GM23338 (cell line): ENCODE results near the gene LOXL1. TPM values are rescaled to one million over a fixed set of nuclear protein-coding genes. Genes with fewer than 3 reads are reported as not detected.

Experiments
- ATAC-seq: fragments of 200-7000 bp; cut with Tn5 transposase; 3 replicates; pipeline ENCODE4 v1.9.1; 2020
- DNase-seq: peaks from one replicate; pipeline ENCODE4 v3.0.0-alpha.2; 2015; ENCODE audit warnings: low spot score
- H2AFZ ChIP-seq: fragments of 200-600 bp; sonication (generic); 2 replicates; pipeline ENCODE4 v1.8.0; 2016; ENCODE audit warnings: antibody characterized with exemption, mild to moderate bottlenecking, moderate library complexity
- H3F3A ChIP-seq: fragments of 200-600 bp; sonication (generic); replicated peaks from 2 replicates; pipeline ENCODE4 v1.8.0; 2017; ENCODE audit warnings: antibody characterized with exemption, mixed run types, low read depth
- H3K27ac ChIP-seq: fragments of 200-600 bp; sonication (generic); 2 replicates; pipeline ENCODE4 v1.6.1; 2016; ENCODE audit warnings: low read depth
- H3K27me3 ChIP-seq: fragments of 200-600 bp; sonication (generic); 2 replicates; pipeline ENCODE4 v1.8.0; 2016; ENCODE audit warnings: mild to moderate bottlenecking, mixed run types, moderate library complexity; ENCODE audit not compliant: insufficient read depth
- H3K36me3 ChIP-seq: fragments of 200-600 bp; sonication (generic); 2 replicates; pipeline ENCODE4 v1.8.0; 2016; ENCODE audit warnings: mild to moderate bottlenecking; ENCODE audit not compliant: insufficient read depth
- H3K4me1 ChIP-seq: fragments of 200-600 bp; sonication (generic); 2 replicates; pipeline ENCODE4 v1.8.0; 2016; ENCODE audit warnings: mild to moderate bottlenecking, moderate library complexity; ENCODE audit not compliant: insufficient read depth
- H3K4me2 ChIP-seq: fragments of 200-600 bp; sonication (generic); 2 replicates; pipeline ENCODE4 v1.7.1; 2017; ENCODE audit warnings: mixed run types
- H3K4me3 ChIP-seq: fragments of 200-600 bp; sonication (generic); 2 replicates; pipeline ENCODE4 v1.6.1; 2016; ENCODE audit warnings: mixed run types
- H3K79me2 ChIP-seq: fragments of 200-600 bp; sonication (generic); replicated peaks from 2 replicates; pipeline ENCODE4 v1.8.0; 2017; ENCODE audit warnings: mild to moderate bottlenecking; ENCODE audit not compliant: insufficient read depth
- H3K9me2 ChIP-seq: fragments of 200-600 bp; sonication (generic); 2 replicates; pipeline ENCODE4 v1.8.0; 2017; ENCODE audit not compliant: insufficient read depth
- H4K20me1 ChIP-seq: fragments of 200-600 bp; sonication (generic); replicated peaks from 2 replicates; pipeline ENCODE4 v1.8.0; 2017; ENCODE audit warnings: mild to moderate bottlenecking; ENCODE audit not compliant: insufficient read depth
- H3K27ac Mint-ChIP-seq: 2 replicates; pipeline ENCODE4 v1.8.0; 2020; ENCODE audit warnings: inconsistent platforms, mild to moderate bottlenecking, moderate library complexity, mixed read lengths
- H3K27me3 Mint-ChIP-seq: 3 replicates; pipeline ENCODE4 v1.8.0; 2022; ENCODE audit warnings: low read depth, mild to moderate bottlenecking, moderate library complexity, mixed read lengths, inconsistent platforms; ENCODE audit not compliant: insufficient read depth, poor library complexity
- H3K36me3 Mint-ChIP-seq: 3 replicates; pipeline ENCODE4 v1.8.0; 2021; ENCODE audit warnings: low read depth, mild to moderate bottlenecking, inconsistent platforms, moderate library complexity, mixed read lengths
- H3K4me1 Mint-ChIP-seq: 3 replicates; pipeline ENCODE4 v1.8.0; 2020; ENCODE audit warnings: mild to moderate bottlenecking, inconsistent platforms, mixed read lengths
- H3K4me3 Mint-ChIP-seq: 3 replicates; pipeline ENCODE4 v1.8.0; 2021; ENCODE audit warnings: moderate library complexity, mild to moderate bottlenecking, inconsistent platforms, mixed read lengths
- H3K9me3 Mint-ChIP-seq: 3 replicates; pipeline ENCODE4 v1.8.0; 2020; ENCODE audit warnings: moderate library complexity, mild to moderate bottlenecking, inconsistent platforms, mixed read lengths
- CREB1 ChIP-seq: fragments of 250-450 bp; sonication (Bioruptor Pico); IDR thresholded peaks from 2 replicates; pipeline ENCODE4 v1.5.0; 2020; ENCODE audit warnings: low read depth, mild to moderate bottlenecking, moderate library complexity
- JUNB ChIP-seq: IDR thresholded peaks from one replicate; pipeline ENCODE4 v1.6.1; 2016; ENCODE audit warnings: antibody characterized with exemption; ENCODE audit not compliant: unreplicated experiment
- STAT1 ChIP-seq: IDR thresholded peaks from one replicate; pipeline ENCODE4 v1.6.1; 2016; ENCODE audit warnings: antibody characterized with exemption; ENCODE audit not compliant: unreplicated experiment
- ZNF331 ChIP-seq: fragments of 250-450 bp; sonication (Bioruptor Pico); IDR thresholded peaks from 2 replicates; pipeline ENCODE4 v1.5.0; 2020; ENCODE audit warnings: low read depth, mild to moderate bottlenecking, moderate library complexity
- polyA plus RNA-seq: library from polyadenylated mRNA; unstranded; fragments of >200 nt; fragmentation: Nextera tagmentation; extraction: Ambion mirVana; gene quantifications from 2 replicates; pipeline ENCODE4 v1.2.1, GENCODE V29; 2016
- total RNA-seq: library from RNA; depleted of rRNA; stranded (reverse); fragments of >200 nt; shearing (Covaris generic); gene quantifications from 2 replicates; pipeline ENCODE4 v1.2.3, GENCODE V29; 2014
- TF ChIP-seq, protein P1 (sequence below), 2 experiments: fragments of 200-600 bp in 1 of 2; sonication (generic) in 1 of 2; conservative IDR thresholded peaks; 2 replicates each; pipeline versions ENCODE4 v1.5.1 to v1.6.1; 2016 to 2017; ENCODE audit warnings: antibody characterized with exemption in 2 of 2, low read depth in 2 of 2, mild to moderate bottlenecking in 2 of 2, moderate library complexity in 1 of 2
- TF ChIP-seq, protein P2 (sequence below): IDR thresholded peaks from one replicate; pipeline ENCODE4 v1.6.1; 2018; ENCODE audit warnings: antibody characterized with exemption; ENCODE audit not compliant: unreplicated experiment
- TF ChIP-seq, protein P3 (sequence below): IDR thresholded peaks from 2 replicates; pipeline ENCODE4 v1.6.1; 2016; ENCODE audit warnings: antibody characterized with exemption
- TF ChIP-seq, protein P4 (sequence below): fragments of 250-450 bp; sonication (Bioruptor Pico); IDR thresholded peaks from 2 replicates; pipeline ENCODE4 v1.5.0; 2020; ENCODE audit warnings: mild to moderate bottlenecking, moderate library complexity

LOXL1 gene
- total and polyA plus RNA-seq, 2 experiments from 2014 or later = 6.9 to 10.8 TPM

DNA sequence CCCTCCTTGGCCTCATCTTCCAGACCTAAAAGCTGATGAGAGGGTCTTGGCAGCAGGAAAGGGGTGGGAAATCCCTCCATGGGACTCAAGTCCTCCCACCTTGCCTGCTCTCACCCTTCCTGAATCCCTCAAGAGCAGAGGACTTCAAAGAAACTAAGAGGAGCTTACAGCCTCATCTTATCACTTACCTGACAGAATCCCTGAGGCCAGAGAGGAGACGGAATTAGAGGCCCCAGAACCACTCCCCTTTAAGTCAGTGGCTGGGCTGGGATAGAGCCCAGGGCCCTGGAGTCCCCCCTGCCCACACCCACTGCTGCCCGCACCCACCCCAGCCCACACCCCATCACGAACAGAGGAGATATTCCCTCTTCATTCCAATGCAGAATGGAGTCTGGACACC is 15.2 kb downstream of the LOXL1 start:
- no peak for DNase-seq
- H3K4me1 Mint-ChIP-seq = peaks cover 10% of the 10 kb centered on the region

More for the DNA sequence above, 15.2 kb downstream of the LOXL1 start:
- Histone ChIP-seq H3K4me3 (no peak overlapping the region), H4K20me1 (no peaks in the 10 kb centered on the region), H2AFZ (no peak overlapping the region), H3K4me1 (no peaks in the 10 kb centered on the region), H3K27ac (no peak overlapping the region), H3K27me3 (no peaks in the 10 kb centered on the region), H3K79me2 (no peaks in the 10 kb centered on the region), H3K9me2 (no peaks in the 10 kb centered on the region), H3F3A (no peaks in the 10 kb centered on the region), H3K36me3 (no peaks in the 10 kb centered on the region), H3K4me2 (no peak overlapping the region)
- Mint-ChIP-seq H3K36me3 (no peaks in the 10 kb centered on the region; the same call in 2 of the 3 replicates), H3K9me3 (no peaks in the 10 kb centered on the region), H3K27ac (no peak overlapping the region), H3K27me3 (peaks cover 8% of the 10 kb centered on the region), H3K4me3 (no peak overlapping the region)
- TF ChIP-seq, protein P1, sequence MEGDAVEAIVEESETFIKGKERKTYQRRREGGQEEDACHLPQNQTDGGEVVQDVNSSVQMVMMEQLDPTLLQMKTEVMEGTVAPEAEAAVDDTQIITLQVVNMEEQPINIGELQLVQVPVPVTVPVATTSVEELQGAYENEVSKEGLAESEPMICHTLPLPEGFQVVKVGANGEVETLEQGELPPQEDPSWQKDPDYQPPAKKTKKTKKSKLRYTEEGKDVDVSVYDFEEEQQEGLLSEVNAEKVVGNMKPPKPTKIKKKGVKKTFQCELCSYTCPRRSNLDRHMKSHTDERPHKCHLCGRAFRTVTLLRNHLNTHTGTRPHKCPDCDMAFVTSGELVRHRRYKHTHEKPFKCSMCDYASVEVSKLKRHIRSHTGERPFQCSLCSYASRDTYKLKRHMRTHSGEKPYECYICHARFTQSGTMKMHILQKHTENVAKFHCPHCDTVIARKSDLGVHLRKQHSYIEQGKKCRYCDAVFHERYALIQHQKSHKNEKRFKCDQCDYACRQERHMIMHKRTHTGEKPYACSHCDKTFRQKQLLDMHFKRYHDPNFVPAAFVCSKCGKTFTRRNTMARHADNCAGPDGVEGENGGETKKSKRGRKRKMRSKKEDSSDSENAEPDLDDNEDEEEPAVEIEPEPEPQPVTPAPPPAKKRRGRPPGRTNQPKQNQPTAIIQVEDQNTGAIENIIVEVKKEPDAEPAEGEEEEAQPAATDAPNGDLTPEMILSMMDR (conservative IDR thresholded peaks at IDR 0.05; ENCODE audit: low read depth in 2 of 2) = no peak
- TF ChIP-seq ZNF331 = no peak
- no peak for TF ChIP-seq STAT1
- TF ChIP-seq CREB1 (CRISPR knock-in tag) = no peak
- TF ChIP-seq, protein P2, sequence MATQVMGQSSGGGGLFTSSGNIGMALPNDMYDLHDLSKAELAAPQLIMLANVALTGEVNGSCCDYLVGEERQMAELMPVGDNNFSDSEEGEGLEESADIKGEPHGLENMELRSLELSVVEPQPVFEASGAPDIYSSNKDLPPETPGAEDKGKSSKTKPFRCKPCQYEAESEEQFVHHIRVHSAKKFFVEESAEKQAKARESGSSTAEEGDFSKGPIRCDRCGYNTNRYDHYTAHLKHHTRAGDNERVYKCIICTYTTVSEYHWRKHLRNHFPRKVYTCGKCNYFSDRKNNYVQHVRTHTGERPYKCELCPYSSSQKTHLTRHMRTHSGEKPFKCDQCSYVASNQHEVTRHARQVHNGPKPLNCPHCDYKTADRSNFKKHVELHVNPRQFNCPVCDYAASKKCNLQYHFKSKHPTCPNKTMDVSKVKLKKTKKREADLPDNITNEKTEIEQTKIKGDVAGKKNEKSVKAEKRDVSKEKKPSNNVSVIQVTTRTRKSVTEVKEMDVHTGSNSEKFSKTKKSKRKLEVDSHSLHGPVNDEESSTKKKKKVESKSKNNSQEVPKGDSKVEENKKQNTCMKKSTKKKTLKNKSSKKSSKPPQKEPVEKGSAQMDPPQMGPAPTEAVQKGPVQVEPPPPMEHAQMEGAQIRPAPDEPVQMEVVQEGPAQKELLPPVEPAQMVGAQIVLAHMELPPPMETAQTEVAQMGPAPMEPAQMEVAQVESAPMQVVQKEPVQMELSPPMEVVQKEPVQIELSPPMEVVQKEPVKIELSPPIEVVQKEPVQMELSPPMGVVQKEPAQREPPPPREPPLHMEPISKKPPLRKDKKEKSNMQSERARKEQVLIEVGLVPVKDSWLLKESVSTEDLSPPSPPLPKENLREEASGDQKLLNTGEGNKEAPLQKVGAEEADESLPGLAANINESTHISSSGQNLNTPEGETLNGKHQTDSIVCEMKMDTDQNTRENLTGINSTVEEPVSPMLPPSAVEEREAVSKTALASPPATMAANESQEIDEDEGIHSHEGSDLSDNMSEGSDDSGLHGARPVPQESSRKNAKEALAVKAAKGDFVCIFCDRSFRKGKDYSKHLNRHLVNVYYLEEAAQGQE = no peak
- TF ChIP-seq, protein P3, sequence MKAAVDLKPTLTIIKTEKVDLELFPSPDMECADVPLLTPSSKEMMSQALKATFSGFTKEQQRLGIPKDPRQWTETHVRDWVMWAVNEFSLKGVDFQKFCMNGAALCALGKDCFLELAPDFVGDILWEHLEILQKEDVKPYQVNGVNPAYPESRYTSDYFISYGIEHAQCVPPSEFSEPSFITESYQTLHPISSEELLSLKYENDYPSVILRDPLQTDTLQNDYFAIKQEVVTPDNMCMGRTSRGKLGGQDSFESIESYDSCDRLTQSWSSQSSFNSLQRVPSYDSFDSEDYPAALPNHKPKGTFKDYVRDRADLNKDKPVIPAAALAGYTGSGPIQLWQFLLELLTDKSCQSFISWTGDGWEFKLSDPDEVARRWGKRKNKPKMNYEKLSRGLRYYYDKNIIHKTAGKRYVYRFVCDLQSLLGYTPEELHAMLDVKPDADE = no peak
- TF ChIP-seq, protein P4, sequence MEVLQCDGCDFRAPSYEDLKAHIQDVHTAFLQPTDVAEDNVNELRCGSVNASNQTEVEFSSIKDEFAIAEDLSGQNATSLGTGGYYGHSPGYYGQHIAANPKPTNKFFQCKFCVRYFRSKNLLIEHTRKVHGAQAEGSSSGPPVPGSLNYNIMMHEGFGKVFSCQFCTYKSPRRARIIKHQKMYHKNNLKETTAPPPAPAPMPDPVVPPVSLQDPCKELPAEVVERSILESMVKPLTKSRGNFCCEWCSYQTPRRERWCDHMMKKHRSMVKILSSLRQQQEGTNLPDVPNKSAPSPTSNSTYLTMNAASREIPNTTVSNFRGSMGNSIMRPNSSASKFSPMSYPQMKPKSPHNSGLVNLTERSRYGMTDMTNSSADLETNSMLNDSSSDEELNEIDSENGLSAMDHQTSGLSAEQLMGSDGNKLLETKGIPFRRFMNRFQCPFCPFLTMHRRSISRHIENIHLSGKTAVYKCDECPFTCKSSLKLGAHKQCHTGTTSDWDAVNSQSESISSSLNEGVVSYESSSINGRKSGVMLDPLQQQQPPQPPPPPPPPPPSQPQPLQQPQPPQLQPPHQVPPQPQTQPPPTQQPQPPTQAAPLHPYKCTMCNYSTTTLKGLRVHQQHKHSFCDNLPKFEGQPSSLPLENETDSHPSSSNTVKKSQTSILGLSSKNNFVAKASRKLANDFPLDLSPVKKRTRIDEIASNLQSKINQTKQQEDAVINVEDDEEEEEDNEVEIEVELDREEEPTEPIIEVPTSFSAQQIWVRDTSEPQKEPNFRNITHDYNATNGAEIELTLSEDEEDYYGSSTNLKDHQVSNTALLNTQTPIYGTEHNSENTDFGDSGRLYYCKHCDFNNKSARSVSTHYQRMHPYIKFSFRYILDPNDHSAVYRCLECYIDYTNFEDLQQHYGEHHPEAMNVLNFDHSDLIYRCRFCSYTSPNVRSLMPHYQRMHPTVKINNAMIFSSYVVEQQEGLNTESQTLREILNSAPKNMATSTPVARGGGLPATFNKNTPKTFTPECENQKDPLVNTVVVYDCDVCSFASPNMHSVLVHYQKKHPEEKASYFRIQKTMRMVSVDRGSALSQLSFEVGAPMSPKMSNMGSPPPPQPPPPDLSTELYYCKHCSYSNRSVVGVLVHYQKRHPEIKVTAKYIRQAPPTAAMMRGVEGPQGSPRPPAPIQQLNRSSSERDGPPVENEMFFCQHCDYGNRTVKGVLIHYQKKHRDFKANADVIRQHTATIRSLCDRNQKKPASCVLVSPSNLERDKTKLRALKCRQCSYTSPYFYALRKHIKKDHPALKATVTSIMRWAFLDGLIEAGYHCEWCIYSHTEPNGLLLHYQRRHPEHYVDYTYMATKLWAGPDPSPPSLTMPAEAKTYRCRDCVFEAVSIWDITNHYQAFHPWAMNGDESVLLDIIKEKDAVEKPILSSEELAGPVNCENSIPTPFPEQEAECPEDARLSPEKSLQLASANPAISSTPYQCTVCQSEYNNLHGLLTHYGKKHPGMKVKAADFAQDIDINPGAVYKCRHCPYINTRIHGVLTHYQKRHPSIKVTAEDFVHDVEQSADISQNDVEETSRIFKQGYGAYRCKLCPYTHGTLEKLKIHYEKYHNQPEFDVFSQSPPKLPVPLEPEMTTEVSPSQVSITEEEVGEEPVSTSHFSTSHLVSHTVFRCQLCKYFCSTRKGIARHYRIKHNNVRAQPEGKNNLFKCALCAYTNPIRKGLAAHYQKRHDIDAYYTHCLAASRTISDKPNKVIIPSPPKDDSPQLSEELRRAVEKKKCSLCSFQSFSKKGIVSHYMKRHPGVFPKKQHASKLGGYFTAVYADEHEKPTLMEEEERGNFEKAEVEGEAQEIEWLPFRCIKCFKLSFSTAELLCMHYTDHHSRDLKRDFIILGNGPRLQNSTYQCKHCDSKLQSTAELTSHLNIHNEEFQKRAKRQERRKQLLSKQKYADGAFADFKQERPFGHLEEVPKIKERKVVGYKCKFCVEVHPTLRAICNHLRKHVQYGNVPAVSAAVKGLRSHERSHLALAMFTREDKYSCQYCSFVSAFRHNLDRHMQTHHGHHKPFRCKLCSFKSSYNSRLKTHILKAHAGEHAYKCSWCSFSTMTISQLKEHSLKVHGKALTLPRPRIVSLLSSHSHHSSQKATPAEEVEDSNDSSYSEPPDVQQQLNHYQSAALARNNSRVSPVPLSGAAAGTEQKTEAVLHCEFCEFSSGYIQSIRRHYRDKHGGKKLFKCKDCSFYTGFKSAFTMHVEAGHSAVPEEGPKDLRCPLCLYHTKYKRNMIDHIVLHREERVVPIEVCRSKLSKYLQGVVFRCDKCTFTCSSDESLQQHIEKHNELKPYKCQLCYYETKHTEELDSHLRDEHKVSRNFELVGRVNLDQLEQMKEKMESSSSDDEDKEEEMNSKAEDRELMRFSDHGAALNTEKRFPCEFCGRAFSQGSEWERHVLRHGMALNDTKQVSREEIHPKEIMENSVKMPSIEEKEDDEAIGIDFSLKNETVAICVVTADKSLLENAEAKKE = no peak
- TF ChIP-seq JUNB = no peak
- no peak for ATAC-seq
